Tibial nerve (tissue), 4 donors: Measurements from ENCODE around the gene TEX35. TPM values are rescaled to one million over a fixed set of nuclear protein-coding genes. Genes with fewer than 3 reads are reported as not detected.
A peak's percentile ranks its signal among the peaks of the same experiment; 100 is the strongest.

Source experiments
- DNase-seq, 2 donors: peaks; one replicate each; pipeline ENCODE4 v3.0.0-alpha.2; 2019; ENCODE audit warnings: low spot score in 2 of 2
- H3K27ac ChIP-seq, 4 donors: fragments of 200-600 bp; sonication (generic) in 3 of 4; one replicate each; pipeline ENCODE4 v1.5.1; 2017 to 2019; ENCODE audit warnings: mild to moderate bottlenecking in 1 of 4
- H3K27me3 ChIP-seq, 2 donors: fragments of 200-600 bp; sonication (generic) in 1 of 2; one replicate each; pipeline versions ENCODE4 v1.5.1 to v1.6.0; 2017 to 2019
- H3K36me3 ChIP-seq, 3 donors: fragments of 200-600 bp; sonication (generic); one replicate each; pipeline ENCODE4 v1.5.1; 2018 to 2019
- H3K4me1 ChIP-seq, 4 donors: fragments of 200-600 bp; sonication (generic) in 3 of 4; one replicate each; pipeline ENCODE4 v1.5.1; 2017 to 2019
- H3K4me3 ChIP-seq, 4 donors: fragments of 200-600 bp; sonication (generic) in 3 of 4; one replicate each; pipeline ENCODE4 v1.5.1; 2017 to 2019; ENCODE audit warnings: mild to moderate bottlenecking in 1 of 4, moderate library complexity in 1 of 4
- H3K9me3 ChIP-seq, 4 donors: fragments of 200-600 bp; sonication (generic) in 3 of 4; one replicate each; pipeline ENCODE4 v1.5.1; 2017 to 2019
- EP300 ChIP-seq, 2 donors: sonication (generic); formaldehyde crosslinking; IDR thresholded peaks; one replicate each; pipeline ENCODE4 v1.6.1; 2017; ENCODE audit warnings: antibody characterized with exemption in 2 of 2, mild to moderate bottlenecking in 1 of 2
- POLR2A ChIP-seq, 2 donors: fragments of 450-650 bp; IDR thresholded peaks; one replicate each; pipeline ENCODE4 v1.6.1; 2017; ENCODE audit warnings: antibody characterized with exemption in 2 of 2, mild to moderate bottlenecking in 2 of 2, moderate library complexity in 2 of 2
- WGBS, 2 donors: methylation state at CpG; one replicate each; pipeline ENCODE4 v1.1.5; 2018; 5-methylcytosine and 5-hydroxymethylcytosine counted together
- total RNA-seq, 4 donors: library from RNA; depleted of rRNA; stranded (reverse); fragments of >200 nt; gene quantifications; one replicate each; pipeline ENCODE4 v1.1.0, GENCODE V29; 2016
- TF ChIP-seq, protein P1 (sequence below), 5 experiments: fragments of 200-600 bp in 3 of 5; fragments of 450-650 bp in 2 of 5; sonication (generic) in 3 of 5; IDR thresholded peaks; one replicate each; pipeline ENCODE4 v1.5.1; 2016 to 2019; ENCODE audit warnings: antibody characterized with exemption in 5 of 5, mild to moderate bottlenecking in 3 of 5, moderate library complexity in 2 of 5

The TEX35 gene
- total RNA-seq, 4 donors from 2014 or later: 4.2 TPM; not detected in 3

DNA sequence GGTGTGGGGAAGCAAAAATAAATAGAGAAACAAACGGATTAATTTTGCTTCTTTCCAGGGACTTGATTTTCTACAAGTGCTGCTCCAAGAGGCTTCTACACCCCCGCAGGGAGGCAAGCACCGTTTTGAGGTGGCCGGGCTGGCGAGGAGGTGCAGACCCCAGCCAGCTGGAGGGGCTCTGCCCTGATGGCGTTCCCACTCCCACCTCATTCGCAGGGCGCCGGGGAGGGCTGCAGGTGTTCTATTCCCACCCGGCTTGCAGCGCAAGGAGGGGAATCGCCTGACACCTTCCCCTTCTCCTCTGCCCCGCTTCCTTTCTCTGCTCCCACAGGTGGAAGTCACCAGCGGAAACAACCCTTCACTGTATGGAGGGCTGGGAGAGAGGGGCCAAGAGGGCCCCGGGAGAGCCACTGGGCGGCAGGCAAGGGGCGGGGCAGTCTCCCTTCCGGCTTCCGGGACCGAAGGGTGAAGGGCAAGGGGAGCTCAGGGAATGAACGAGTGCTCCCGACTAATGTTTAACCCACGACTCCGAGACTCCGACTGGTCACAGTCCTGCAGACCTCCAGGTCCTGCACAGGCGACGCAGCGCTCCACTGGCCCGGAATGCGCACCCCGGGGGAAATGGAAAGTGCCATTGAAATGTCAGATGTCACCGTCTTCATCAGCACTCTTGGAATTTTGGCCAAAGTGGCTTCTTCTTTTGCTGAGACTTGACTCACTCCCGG is 29.1 kb downstream of the TEX35 start:
- Histone ChIP-seq H3K27ac (peak overlapping the region; percentile 33 to 90 (median 87)), H3K27me3 (no peaks in the 10 kb centered on the region), H3K4me1 (peaks cover 0 to 26% (median 9%) of the 10 kb centered on the region in 4 donors), H3K9me3 (no peaks in the 10 kb centered on the region), H3K4me3 (peak overlapping the region; percentile 63 to 94 (median 78)), H3K36me3 (peaks cover 0 to 5% (median 0%) of the 10 kb centered on the region in 3 donors)
- TF ChIP-seq POLR2A (IDR thresholded peaks at IDR 0.05) (no peak), EP300 (IDR thresholded peaks at IDR 0.05) (no peak)
- TF ChIP-seq, protein P1, sequence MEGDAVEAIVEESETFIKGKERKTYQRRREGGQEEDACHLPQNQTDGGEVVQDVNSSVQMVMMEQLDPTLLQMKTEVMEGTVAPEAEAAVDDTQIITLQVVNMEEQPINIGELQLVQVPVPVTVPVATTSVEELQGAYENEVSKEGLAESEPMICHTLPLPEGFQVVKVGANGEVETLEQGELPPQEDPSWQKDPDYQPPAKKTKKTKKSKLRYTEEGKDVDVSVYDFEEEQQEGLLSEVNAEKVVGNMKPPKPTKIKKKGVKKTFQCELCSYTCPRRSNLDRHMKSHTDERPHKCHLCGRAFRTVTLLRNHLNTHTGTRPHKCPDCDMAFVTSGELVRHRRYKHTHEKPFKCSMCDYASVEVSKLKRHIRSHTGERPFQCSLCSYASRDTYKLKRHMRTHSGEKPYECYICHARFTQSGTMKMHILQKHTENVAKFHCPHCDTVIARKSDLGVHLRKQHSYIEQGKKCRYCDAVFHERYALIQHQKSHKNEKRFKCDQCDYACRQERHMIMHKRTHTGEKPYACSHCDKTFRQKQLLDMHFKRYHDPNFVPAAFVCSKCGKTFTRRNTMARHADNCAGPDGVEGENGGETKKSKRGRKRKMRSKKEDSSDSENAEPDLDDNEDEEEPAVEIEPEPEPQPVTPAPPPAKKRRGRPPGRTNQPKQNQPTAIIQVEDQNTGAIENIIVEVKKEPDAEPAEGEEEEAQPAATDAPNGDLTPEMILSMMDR (IDR thresholded peaks at IDR 0.05): no peak
- no peak for DNase-seq
- 6 to 11% methylated on average over 22 to 30 of the region's 33 CpGs for WGBS, 2 donors

DNA sequence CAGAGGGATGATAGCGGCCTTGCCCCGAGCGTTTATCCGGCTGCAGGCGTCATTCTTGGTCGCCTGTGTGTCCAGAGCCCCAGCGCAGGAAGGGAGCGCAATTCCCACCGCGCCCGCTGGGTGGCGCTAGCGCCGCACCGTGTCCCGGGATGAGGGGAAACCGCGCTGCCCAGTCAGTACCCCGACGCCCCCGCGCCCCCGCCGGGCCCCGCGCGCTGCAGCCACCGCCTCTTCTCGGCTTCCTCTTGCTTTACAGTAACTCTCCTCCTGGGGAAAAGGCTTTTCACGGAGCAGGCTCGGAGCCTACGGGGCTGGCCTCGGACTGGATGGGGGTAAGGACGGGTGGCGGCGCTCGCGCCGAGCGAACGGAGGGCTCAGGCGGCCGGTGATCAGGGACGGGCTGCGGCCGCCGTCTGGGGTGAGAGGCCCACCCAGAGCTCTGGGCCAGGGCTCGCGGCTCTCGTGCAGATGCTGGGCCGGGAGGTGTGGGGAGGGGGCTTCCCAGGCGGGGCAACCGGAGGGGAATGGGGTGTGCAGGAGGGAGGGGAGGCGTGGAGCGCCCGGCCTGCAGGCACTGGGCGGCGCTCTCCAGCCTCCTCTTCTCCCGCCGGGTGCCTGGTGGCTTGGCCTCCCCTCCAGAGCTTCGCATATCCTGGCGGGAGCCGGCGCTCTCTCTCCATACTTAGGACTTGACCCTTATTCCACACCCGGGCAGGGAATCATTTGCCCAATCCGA is 29.8 kb downstream of the TEX35 start:
- TF ChIP-seq EP300 (IDR thresholded peaks at IDR 0.05) (peak in 1 of 2 donors; percentile 28), POLR2A (IDR thresholded peaks at IDR 0.05) (no peak)
- TF ChIP-seq, protein P1 (IDR thresholded peaks at IDR 0.05): peak; percentile 94 to 99 (median 99)
- Histone ChIP-seq H3K27ac (peak overlapping the region; percentile 78 to 90 (median 87)), H3K4me1 (peaks cover 0 to 26% (median 9%) of the 10 kb centered on the region in 4 donors), H3K4me3 (peak overlapping the region; percentile 63 to 94 (median 78)), H3K36me3 (peaks cover 0 to 12% (median 0%) of the 10 kb centered on the region in 3 donors), H3K27me3 (no peaks in the 10 kb centered on the region), H3K9me3 (no peaks in the 10 kb centered on the region)
- peak; percentile 79 to 95 for DNase-seq
- 1 to 2% methylated on average over 23 to 39 of the region's 66 CpGs for WGBS, 2 donors

DNA sequence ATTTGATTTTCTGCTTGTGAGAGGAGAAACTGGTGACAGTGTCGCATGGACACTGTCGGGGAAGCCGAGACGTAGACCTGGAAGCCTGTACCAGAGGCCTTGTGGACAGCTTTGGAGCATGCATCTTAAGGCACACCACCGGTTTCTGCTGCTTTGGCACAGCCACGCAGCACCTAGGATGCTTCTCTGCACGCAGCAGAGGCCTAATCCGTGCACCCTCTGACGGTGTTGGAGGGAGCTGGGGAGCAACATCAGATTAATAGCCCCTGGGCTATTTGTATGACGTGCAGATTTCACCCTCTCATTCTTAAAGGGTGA is 30.3 kb downstream of the TEX35 start:
- no peak for TF ChIP-seq POLR2A (IDR thresholded peaks at IDR 0.05)
- TF ChIP-seq, protein P1 (IDR thresholded peaks at IDR 0.05): no peak
- TF ChIP-seq EP300 (IDR thresholded peaks at IDR 0.05): no peak
- H3K9me3 ChIP-seq: no peaks in the 10 kb centered on the region
- H3K27me3 ChIP-seq: no peaks in the 10 kb centered on the region
- WGBS, 2 donors: 4 to 9% methylated on average over 10 of the region's 10 CpGs
- H3K4me3 ChIP-seq: peak overlapping the region; percentile 63 to 94 (median 78)
- DNase-seq: no peak
- peaks cover 0 to 26% (median 9%) of the 10 kb centered on the region in 4 donors for H3K4me1 ChIP-seq
- H3K27ac ChIP-seq: peak overlapping the region; percentile 78 to 90 (median 87)
- H3K36me3 ChIP-seq: peaks cover 0 to 18% (median 0%) of the 10 kb centered on the region in 3 donors

DNA sequence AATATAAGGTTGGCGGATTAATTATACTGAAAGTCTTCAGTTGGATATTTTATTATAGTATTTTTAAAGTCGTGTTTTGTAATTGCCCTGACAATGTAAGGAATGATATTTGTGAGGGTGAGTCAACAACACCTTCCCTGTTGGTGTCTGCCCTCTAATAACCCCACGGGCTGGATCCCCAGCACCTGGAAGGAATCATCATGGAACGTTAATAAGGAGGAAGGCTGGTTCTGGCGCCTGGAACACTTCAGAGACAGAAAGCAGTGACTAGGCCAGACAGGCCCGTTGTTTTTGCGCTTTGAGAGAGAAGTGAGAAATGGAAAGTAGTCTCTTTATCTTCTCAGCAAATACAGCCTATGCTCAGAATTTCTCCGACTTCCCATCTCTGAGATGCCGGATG is 31.6 kb downstream of the TEX35 start:
- DNase-seq: no peak
- TF ChIP-seq EP300 (IDR thresholded peaks at IDR 0.05) (no peak), POLR2A (IDR thresholded peaks at IDR 0.05) (no peak)
- TF ChIP-seq, protein P1 (IDR thresholded peaks at IDR 0.05): no peak
- Histone ChIP-seq H3K9me3 (no peaks in the 10 kb centered on the region), H3K27ac (no peak overlapping the region), H3K4me1 (peaks cover 0 to 26% (median 9%) of the 10 kb centered on the region in 4 donors), H3K36me3 (peaks cover 0 to 28% (median 0%) of the 10 kb centered on the region in 3 donors), H3K4me3 (no peak overlapping the region), H3K27me3 (no peaks in the 10 kb centered on the region)
- 76 to 79% methylated on average over 9 of the region's 9 CpGs for WGBS, 2 donors

DNA sequence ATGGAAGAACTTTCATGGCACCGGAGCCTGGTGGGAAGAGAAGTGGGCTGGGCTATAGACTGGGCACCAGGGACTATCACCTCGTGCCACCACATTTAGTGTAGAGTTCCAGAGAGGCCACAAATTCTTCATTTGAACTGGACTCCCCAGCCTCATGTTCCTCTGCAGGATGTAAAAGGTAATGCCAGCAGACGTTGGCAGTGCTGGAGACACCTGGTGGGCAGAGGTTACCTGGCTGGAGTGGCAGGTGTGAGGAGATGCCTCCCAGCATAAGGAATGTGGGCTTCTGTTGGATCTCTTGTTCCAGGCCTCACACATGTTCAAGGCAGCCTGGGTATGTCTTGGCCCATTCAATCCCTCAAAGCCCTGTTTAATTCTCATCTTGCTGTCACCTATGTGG is 35.2 kb downstream of the TEX35 start:
- H3K27me3 ChIP-seq: no peaks in the 10 kb centered on the region
- WGBS, 2 donors: 95 to 96% methylated on average over 3 of the region's 3 CpGs
- H3K27ac ChIP-seq: no peak overlapping the region
- no peak for DNase-seq
- no peak overlapping the region for H3K4me3 ChIP-seq
- H3K36me3 ChIP-seq: peaks cover 0 to 51% (median 0%) of the 10 kb centered on the region in 3 donors
- TF ChIP-seq EP300 (IDR thresholded peaks at IDR 0.05) (no peak), POLR2A (IDR thresholded peaks at IDR 0.05) (no peak)
- TF ChIP-seq, protein P1 (IDR thresholded peaks at IDR 0.05): no peak
- no peaks in the 10 kb centered on the region for H3K9me3 ChIP-seq
- H3K4me1 ChIP-seq: peaks cover 0 to 17% (median 6%) of the 10 kb centered on the region in 4 donors
